Stimulated activated CD8-positive, alpha-beta memory T cell treated with anti-CD3 and anti-CD28 coated beads, Interleukin-2, amount 100 ng/mL, for 48 hours (primary cell): ENCODE results near the gene MAP2K1.
"Not testable (repeated sequence)": the region's sequence is repeated elsewhere in the genome, so short reads cannot be mapped to it uniquely, and the experiment has no call there.

Experiments
- DNase-seq, 2 donors: peaks; one replicate each; pipeline ENCODE4 v3.0.0-alpha.2; 2020; ENCODE audit warnings: low read depth in 2 of 2

MAP2K1 gene

GRCh38 chr15:66386204-66387123 lies at the start of gene MAP2K1:
Gene MAP2K1, plus strand, starts transcription at chr15:66386912. Its CDS starts 436 bp downstream, at chr15:66387348.
- DNase-seq = peak; percentile 98 to 99

GRCh38 chr15:66348530-66348929 lies 38.2 kb upstream of the MAP2K1 start:
- DNase-seq = not testable (repeated sequence)

- DNase-seq = no peak
These were observed 30.7 kb upstream of the MAP2K1 start for GRCh38 chr15:66356077-66356358.

GRCh38 chr15:66356359-66357236 lies 30.1 kb upstream of the MAP2K1 start, which contains the start of gene TIPIN:
Gene TIPIN, minus strand, starts transcription at chr15:66356685. Its CDS starts 3,738 bp downstream, at chr15:66352947.
- DNase-seq = peak; percentile 96 to 97

- no peak for DNase-seq
These were observed 27.0 kb upstream of the MAP2K1 start for GRCh38 chr15:66359740-66360139.

- not testable (repeated sequence) for DNase-seq
These were observed 24.8 kb upstream of the MAP2K1 start for GRCh38 chr15:66361745-66362460.

GRCh38 chr15:66362776-66363175 lies 23.9 kb upstream of the MAP2K1 start:
- DNase-seq = no peak

- DNase-seq = no peak
These were observed 21.7 kb upstream of the MAP2K1 start for GRCh38 chr15:66364944-66365528.

GRCh38 chr15:66369773-66370651 lies 16.7 kb upstream of the MAP2K1 start:
- no peak for DNase-seq

GRCh38 chr15:66374179-66374578 lies 12.5 kb upstream of the MAP2K1 start:
- no peak for DNase-seq

GRCh38 chr15:66378814-66379430 lies 7.8 kb upstream of the MAP2K1 start:
- DNase-seq = no peak

GRCh38 chr15:66381376-66381775 lies 5.3 kb upstream of the MAP2K1 start:
- not testable (repeated sequence) for DNase-seq

- DNase-seq = peak; percentile 70 to 76
These were observed 691 bp downstream of the MAP2K1 start for GRCh38 chr15:66387163-66388042.

GRCh38 chr15:66388043-66388363 lies 1.3 kb downstream of the MAP2K1 start:
- DNase-seq = no peak

GRCh38 chr15:66388576-66388975 lies 1.9 kb downstream of the MAP2K1 start:
- no peak for DNase-seq

GRCh38 chr15:66389098-66389858 lies 2.6 kb downstream of the MAP2K1 start:
- no peak for DNase-seq

GRCh38 chr15:66389859-66390381 lies 3.2 kb downstream of the MAP2K1 start:
- no peak for DNase-seq

GRCh38 chr15:66390678-66391077 lies 4.0 kb downstream of the MAP2K1 start:
- DNase-seq = no peak
